ENCODE data around the gene C2orf49.

DNA sequence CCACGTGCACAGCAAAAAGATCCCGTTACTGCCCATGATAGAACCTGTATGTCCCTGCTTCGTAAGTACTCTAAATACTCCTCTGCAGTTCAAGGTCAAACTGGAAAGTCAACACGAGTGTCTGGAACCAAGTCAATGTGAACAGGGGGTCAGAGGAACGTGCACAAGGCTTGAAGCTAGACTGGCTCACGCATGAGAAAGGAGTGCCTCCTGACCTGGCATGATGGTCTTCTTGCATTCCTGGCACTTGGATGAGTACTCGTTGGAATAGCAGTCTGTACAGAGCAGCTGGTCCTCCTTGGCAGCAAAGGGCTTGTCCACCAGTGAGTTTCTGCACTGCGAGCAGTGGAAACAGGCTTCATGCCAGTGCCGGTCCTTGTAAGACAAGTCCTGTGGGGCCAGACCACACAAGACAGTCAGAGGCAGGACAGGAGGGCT is 36.0 kb downstream of the C2orf49 start:
- TF ChIP-seq, protein P1, sequence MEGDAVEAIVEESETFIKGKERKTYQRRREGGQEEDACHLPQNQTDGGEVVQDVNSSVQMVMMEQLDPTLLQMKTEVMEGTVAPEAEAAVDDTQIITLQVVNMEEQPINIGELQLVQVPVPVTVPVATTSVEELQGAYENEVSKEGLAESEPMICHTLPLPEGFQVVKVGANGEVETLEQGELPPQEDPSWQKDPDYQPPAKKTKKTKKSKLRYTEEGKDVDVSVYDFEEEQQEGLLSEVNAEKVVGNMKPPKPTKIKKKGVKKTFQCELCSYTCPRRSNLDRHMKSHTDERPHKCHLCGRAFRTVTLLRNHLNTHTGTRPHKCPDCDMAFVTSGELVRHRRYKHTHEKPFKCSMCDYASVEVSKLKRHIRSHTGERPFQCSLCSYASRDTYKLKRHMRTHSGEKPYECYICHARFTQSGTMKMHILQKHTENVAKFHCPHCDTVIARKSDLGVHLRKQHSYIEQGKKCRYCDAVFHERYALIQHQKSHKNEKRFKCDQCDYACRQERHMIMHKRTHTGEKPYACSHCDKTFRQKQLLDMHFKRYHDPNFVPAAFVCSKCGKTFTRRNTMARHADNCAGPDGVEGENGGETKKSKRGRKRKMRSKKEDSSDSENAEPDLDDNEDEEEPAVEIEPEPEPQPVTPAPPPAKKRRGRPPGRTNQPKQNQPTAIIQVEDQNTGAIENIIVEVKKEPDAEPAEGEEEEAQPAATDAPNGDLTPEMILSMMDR (IDR thresholded peaks at IDR 0.05; ENCODE audit: low read depth, low read length): no peak
- TF ChIP-seq EZH2phosphoT487 (IDR thresholded peaks at IDR 0.05; ENCODE audit: low read depth): no peak
